Testis (tissue), 3 donors: Measurements from ENCODE around the gene ARL10. TPM values are rescaled to one million over a fixed set of nuclear protein-coding genes. Genes with fewer than 3 reads are reported as not detected.
"Not testable (repeated sequence)": the region's sequence is repeated elsewhere in the genome, so short reads cannot be mapped to it uniquely, and the experiment has no call there.

Source experiments
- DNase-seq: peaks from one replicate; pipeline ENCODE4 v3.0.0-alpha.2; 2019
- H3K27ac ChIP-seq, 2 donors: fragments of 200-600 bp; sonication (generic); one replicate each; pipeline ENCODE4 v1.5.1; 2019
- H3K27me3 ChIP-seq: fragments of 200-600 bp; sonication (generic); one replicate; pipeline ENCODE4 v1.5.1; 2019
- H3K36me3 ChIP-seq: fragments of 200-600 bp; sonication (generic); one replicate; pipeline ENCODE4 v1.5.1; 2017; ENCODE audit warnings: low read depth; ENCODE audit errors: missing control alignments
- H3K4me1 ChIP-seq: fragments of 200-600 bp; sonication (generic); one replicate; pipeline ENCODE4 v1.5.1; 2019
- H3K4me3 ChIP-seq, 2 donors: fragments of 200-600 bp; sonication (generic); one replicate each; pipeline ENCODE4 v1.5.1; 2017 to 2019
- H3K9me3 ChIP-seq: fragments of 200-600 bp; sonication (generic); one replicate; pipeline ENCODE4 v1.5.1; 2017
- CTCF ChIP-seq, 3 experiments: fragments of 450-650 bp in 2 of 3; fragments of 200-600 bp in 1 of 3; sonication (generic) in 1 of 3; IDR thresholded peaks; one replicate each; pipeline ENCODE4 v1.5.1; 2016 to 2019; ENCODE audit warnings: antibody characterized with exemption in 3 of 3, mild to moderate bottlenecking in 2 of 3, moderate library complexity in 1 of 3
- POLR2A ChIP-seq: fragments of 450-650 bp; IDR thresholded peaks from one replicate; pipeline ENCODE4 v1.6.1; 2017; ENCODE audit warnings: antibody characterized with exemption, mild to moderate bottlenecking, moderate library complexity
- WGBS, 2 donors: methylation state at CpG; one replicate each; pipeline ENCODE4 v1.1.5; 2018; 5-methylcytosine and 5-hydroxymethylcytosine counted together
- intact Hi-C: fragments of 100-400 bp; cut with DNase I; formaldehyde crosslinking; loops from one replicate; pipeline ENCODE4 v1.15.1; 2023; ENCODE audit warnings: low total_unique reads
- polyA plus RNA-seq: library from polyadenylated mRNA; stranded (reverse); fragments of 350-450 nt; fragmentation: Illumina TruSeq; extraction: RNeasy Lipid Tissue Mini Kit (QIAGEN cat#74804); gene quantifications from one replicate; pipeline ENCODE4 v1.2.3, GENCODE V29; 2014; ENCODE audit warnings: low read depth, low replicate concordance; ENCODE audit not compliant: insufficient read depth
- total RNA-seq, 2 donors: library from RNA; depleted of rRNA; stranded (reverse); fragments of >200 nt; gene quantifications; one replicate each; pipeline ENCODE4 v1.2.3, GENCODE V29; 2016

Gene ARL10
- total and polyA plus RNA-seq, 3 donors from 2014 or later: 5.8 to 8.9 (median 8.3) TPM

DNA sequence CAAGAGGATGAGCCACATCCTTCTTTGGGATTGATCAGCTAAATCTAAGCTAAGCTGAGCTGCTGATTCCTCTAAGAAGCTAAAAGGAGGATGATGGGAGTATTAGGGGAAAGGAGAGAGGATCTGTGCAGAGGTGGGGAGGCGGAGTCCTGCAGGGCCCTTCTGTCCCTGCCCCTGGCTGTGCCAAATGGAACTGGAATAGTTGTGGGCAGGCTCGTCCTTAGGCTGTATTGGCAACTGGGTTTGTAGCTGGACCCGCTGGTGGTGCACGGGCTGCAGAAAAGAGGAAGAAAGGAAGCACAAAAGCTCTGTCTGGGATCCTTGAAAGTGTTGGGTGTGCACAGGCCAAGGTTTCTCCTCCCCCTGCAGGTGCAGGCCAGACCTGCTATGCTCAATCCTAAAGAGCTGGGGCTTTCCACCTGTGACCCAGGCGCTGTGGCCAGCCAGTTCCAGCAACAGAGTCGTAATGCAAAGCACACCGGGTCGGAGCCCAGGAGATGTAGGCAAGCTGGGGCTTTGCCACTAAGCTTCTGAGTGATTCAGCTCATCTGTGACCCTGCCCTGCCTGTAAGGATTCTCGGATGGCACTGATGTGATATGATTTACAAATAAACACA, 41.3 kb downstream of the ARL10 start:
- H3K4me3 ChIP-seq: no peak overlapping the region
- intact Hi-C loops: no loop called here
- 84 to 88% methylated on average over 9 of the region's 9 CpGs for WGBS, 2 donors
- no peak overlapping the region for H3K27ac ChIP-seq
- no peak for TF ChIP-seq CTCF (IDR thresholded peaks at IDR 0.05)
- TF ChIP-seq POLR2A: no peak
- no peaks in the 10 kb centered on the region for H3K4me1 ChIP-seq
- no peaks in the 10 kb centered on the region for H3K36me3 ChIP-seq
- H3K9me3 ChIP-seq: no peaks in the 10 kb centered on the region
- no peak for DNase-seq
- H3K27me3 ChIP-seq: no peaks in the 10 kb centered on the region

DNA sequence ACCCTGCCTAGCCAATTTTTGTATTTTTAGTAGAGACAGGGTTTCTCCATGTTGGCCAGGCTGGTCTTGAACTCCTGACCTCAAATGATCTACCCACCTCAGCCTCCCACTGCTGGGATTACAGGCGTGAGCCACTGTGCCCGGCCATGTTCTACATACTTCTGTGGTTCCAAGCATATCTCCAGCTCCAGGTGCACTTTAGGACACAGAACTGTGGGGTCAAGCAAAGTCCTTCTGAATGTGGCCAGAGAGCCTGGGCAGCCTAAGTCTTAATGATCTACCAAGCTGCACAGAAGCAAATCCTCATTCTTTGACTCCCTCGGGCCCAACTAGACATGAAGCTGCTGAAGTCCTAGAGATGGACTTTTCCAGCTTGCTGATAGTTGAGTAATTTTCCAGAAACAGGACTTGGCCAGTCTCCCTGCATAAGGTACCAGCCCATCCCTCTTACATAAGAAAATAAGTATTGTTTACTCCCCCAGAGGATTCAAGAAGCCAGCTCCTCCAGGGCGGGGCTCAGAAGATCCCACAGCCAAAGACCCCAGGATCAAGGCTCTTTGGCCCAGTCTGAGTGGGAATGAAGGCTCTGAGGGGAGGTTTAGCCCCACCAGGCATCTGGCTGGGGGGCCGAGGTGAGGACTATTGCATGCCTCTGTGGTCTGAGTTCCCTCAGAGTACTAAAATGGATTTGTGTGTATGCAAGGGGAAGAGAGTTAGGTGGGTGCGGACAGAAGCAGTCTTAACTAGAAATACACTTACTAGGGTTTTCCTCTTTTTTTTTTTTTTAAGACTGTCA, 42.4 kb downstream of the ARL10 start:
- Histone ChIP-seq H3K36me3 (no peaks in the 10 kb centered on the region), H3K27ac (no peak overlapping the region), H3K4me1 (peaks cover 6% of the 10 kb centered on the region), H3K4me3 (no peak overlapping the region), H3K27me3 (no peaks in the 10 kb centered on the region), H3K9me3 (no peaks in the 10 kb centered on the region)
- TF ChIP-seq CTCF (IDR thresholded peaks at IDR 0.05) (no peak), POLR2A (no peak)
- intact Hi-C loops: no loop called here
- 73 to 86% methylated on average over 6 of the region's 6 CpGs for WGBS, 2 donors
- DNase-seq: peak; percentile 33

DNA sequence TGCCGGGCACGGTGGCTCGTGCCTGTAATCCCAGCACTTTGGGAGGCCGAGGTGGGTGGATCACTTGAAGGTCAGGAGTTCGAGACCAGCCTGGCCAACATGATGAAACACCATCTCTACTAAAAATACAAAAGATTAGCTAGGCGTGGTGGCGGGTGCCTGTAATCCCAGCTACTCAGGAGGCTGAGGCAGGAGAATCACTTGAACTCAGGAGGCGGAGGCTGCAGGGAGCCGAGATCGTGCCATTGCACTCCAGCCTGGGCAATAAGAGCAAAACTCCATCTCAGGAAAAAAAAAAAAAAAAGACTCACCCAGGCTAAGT, 42.9 kb downstream of the ARL10 start:
- H3K4me3 ChIP-seq, intact Hi-C loops, H3K27ac ChIP-seq, H3K27me3 ChIP-seq, H3K36me3 ChIP-seq, H3K9me3 ChIP-seq, DNase-seq: not testable (repeated sequence)
- H3K4me1 ChIP-seq: peaks cover 12% of the 10 kb centered on the region
- WGBS, 2 donors: 89 to 93% methylated on average over 10 of the region's 10 CpGs

DNA sequence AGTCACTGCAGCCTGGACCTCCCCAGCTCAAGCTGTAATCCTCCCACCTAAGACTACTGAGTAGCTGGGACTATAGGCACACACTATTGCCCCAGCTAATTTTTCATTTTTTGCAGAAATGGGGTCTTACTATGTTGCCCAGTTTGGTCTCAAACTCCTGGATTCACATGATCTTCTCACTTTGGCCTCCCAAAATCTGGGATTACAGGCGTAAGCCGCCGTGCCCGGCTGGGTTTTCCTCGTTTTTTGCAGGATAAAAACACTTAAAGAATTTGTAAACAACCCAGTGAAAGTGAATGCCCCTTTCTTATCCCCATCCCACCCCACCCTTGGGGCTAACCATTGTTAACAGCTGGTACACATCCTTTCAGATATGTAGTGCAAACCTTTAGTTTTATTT, 43.3 kb downstream of the ARL10 start:
- DNase-seq: no peak
- H3K27me3 ChIP-seq: no peaks in the 10 kb centered on the region
- H3K4me3 ChIP-seq: no peak overlapping the region
- H3K36me3 ChIP-seq: no peaks in the 10 kb centered on the region
- intact Hi-C loops: no loop called here
- peaks cover 15% of the 10 kb centered on the region for H3K4me1 ChIP-seq
- H3K9me3 ChIP-seq: no peaks in the 10 kb centered on the region
- H3K27ac ChIP-seq: no peak overlapping the region
- 89 to 95% methylated on average over 5 of the region's 5 CpGs for WGBS, 2 donors
- TF ChIP-seq CTCF (IDR thresholded peaks at IDR 0.05) (no peak), POLR2A (no peak)

DNA sequence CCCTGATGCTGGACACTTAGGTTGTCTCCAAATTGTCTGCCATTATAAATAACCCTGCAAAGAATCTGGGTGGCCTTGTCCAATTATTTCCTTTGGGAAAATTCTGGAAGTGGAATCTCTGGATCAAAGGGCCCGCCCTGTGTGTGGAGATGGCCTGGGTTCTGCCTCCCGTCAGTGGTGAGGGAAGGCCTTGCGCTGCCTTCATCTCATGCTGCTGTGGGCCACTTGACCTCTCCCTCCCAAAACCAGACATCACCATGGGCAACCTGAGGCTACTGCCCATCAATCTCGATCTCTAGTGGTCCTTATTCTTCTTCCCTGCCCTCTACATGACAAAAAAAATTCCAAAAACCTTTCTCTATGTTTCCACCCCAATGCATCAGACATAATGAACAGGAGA, 44.5 kb downstream of the ARL10 start:
- TF ChIP-seq POLR2A (no peak), CTCF (IDR thresholded peaks at IDR 0.05) (no peak)
- Histone ChIP-seq H3K4me1 (peaks cover 25% of the 10 kb centered on the region), H3K36me3 (no peaks in the 10 kb centered on the region), H3K4me3 (no peak overlapping the region), H3K27me3 (no peaks in the 10 kb centered on the region), H3K27ac (no peak overlapping the region), H3K9me3 (no peaks in the 10 kb centered on the region)
- intact Hi-C loops: loop anchor here (10.0 kb wide), 1 partner anchor 125 kb away; the partner anchor contains the start of gene RNF44
- WGBS, 2 donors: 93 to 97% methylated on average over 4 of the region's 4 CpGs
- DNase-seq: no peak
